Activated CD4-positive, alpha-beta T cell treated with anti-CD3 and anti-CD28 coated beads for 36 hours (primary cell): Measurements from ENCODE around the gene IFITM2. TPM values are rescaled to one million over a fixed set of nuclear protein-coding genes. Genes with fewer than 3 reads are reported as not detected.

Experiments
- ATAC-seq: fragments of 200-7000 bp; cut with Tn5 transposase; one replicate; pipeline ENCODE4 v1.10.0; 2021; ENCODE audit warnings: mild to moderate bottlenecking, moderate library complexity
- CTCF ChIA-PET: fragments of 350-600 bp; sonication (Branson Sonifier 250); formaldehyde crosslinking; loops from one replicate; lab custom pipeline; 2021; ENCODE audit warnings: antibody characterized with exemption; lab: Charles Lee
- POLR2A ChIA-PET: fragments of 350-600 bp; sonication (Branson Sonifier 250); formaldehyde crosslinking; loops from one replicate; lab custom pipeline; 2021; ENCODE audit warnings: antibody characterized with exemption, inconsistent platforms; lab: Charles Lee
- DNase-seq: peaks from one replicate; pipeline ENCODE4 v3.0.0-alpha.2; 2020
- H3K27ac Mint-ChIP-seq: one replicate; pipeline ENCODE4 v1.8.0; 2021; ENCODE audit warnings: mixed read lengths
- H3K27me3 Mint-ChIP-seq: one replicate; pipeline ENCODE4 v1.8.0; 2021; ENCODE audit warnings: mixed read lengths
- H3K36me3 Mint-ChIP-seq: one replicate; pipeline ENCODE4 v1.8.0; 2021; ENCODE audit warnings: low read depth, mixed read lengths
- H3K4me1 Mint-ChIP-seq: one replicate; pipeline ENCODE4 v1.8.0; 2021; ENCODE audit warnings: mixed read lengths
- H3K4me3 Mint-ChIP-seq: one replicate; pipeline ENCODE4 v1.8.0; 2021; ENCODE audit warnings: mild to moderate bottlenecking, moderate library complexity, mixed read lengths
- H3K9me3 Mint-ChIP-seq: one replicate; pipeline ENCODE4 v1.8.0; 2021; ENCODE audit warnings: low read depth, mixed read lengths
- intact Hi-C, 2 experiments: fragments of 100-400 bp; cut with DNase I in 1 of 2; cut with micrococcal nuclease in 1 of 2; formaldehyde crosslinking; loops; one replicate each; pipeline versions ENCODE4 v1.14.2 to v1.15.1; 2022 to 2024; cut with DNase I, micrococcal nuclease
- total RNA-seq, 2 experiments: library from RNA; stranded (reverse); gene quantifications; one replicate each; pipeline ENCODE4 v1.2.3, GENCODE V29; 2021

The IFITM2 gene
- total RNA-seq, 2 experiments from 2014 or later, result 451 to 474 TPM

GRCh38 chr11:272195-272930, 35.3 kb upstream of the IFITM2 start:
- H3K27me3 Mint-ChIP-seq, result no peaks in the 10 kb centered on the region
- peaks cover 9% of the 10 kb centered on the region for H3K9me3 Mint-ChIP-seq
- no peak overlapping the region for H3K4me3 Mint-ChIP-seq
- ChIA-PET CTCF (interaction anchor here (0.7 to 2.2 kb wide), 2 partner anchors 14 to 22 kb away, joined by 3 to 7 read pairs; no protein-coding TSS in a partner anchor), POLR2A (no interaction called here)
- ATAC-seq (no peak), DNase-seq (no peak)
- peaks cover 33% of the 10 kb centered on the region for H3K4me1 Mint-ChIP-seq
- intact Hi-C loops, result no loop called here
- H3K27ac Mint-ChIP-seq, result peak overlapping the region; percentile 42
- peaks cover 7% of the 10 kb centered on the region for H3K36me3 Mint-ChIP-seq

- Mint-ChIP-seq H3K4me1 (peaks cover 33% of the 10 kb centered on the region), H3K9me3 (peaks cover 10% of the 10 kb centered on the region), H3K4me3 (no peak overlapping the region), H3K27ac (no peak overlapping the region), H3K36me3 (peaks cover 7% of the 10 kb centered on the region), H3K27me3 (no peaks in the 10 kb centered on the region)
- intact Hi-C loops, result no loop called here
- no peak for ATAC-seq
- ChIA-PET CTCF (interaction anchor here (2.2 kb wide), 1 partner anchor 22 kb away, joined by 7 read pairs; no protein-coding TSS in a partner anchor), POLR2A (no interaction called here)
- no peak for DNase-seq
Observed at GRCh38 chr11:272931-273198, 34.8 kb upstream of the IFITM2 start.

- Mint-ChIP-seq H3K36me3 (peaks cover 7% of the 10 kb centered on the region), H3K27me3 (peaks cover 9% of the 10 kb centered on the region), H3K4me3 (no peak overlapping the region), H3K27ac (no peak overlapping the region), H3K9me3 (peaks cover 10% of the 10 kb centered on the region), H3K4me1 (peaks cover 21% of the 10 kb centered on the region)
- DNase-seq (no peak), ATAC-seq (no peak)
- intact Hi-C loops, result no loop called here
- ChIA-PET CTCF (interaction anchor here (1.0 kb wide), 2 partner anchors 9 to 23 kb away, joined by 3 to 4 read pairs; no protein-coding TSS in a partner anchor), POLR2A (interaction anchor here (0.6 kb wide), 1 partner anchor 293 kb away, joined by 5 read pairs; no protein-coding TSS in a partner anchor)
Observed at GRCh38 chr11:276219-276618, 31.4 kb upstream of the IFITM2 start.

GRCh38 chr11:278001-278951, 29.3 kb upstream of the IFITM2 start, which contains the start of gene NLRP6:
TSS of gene NLRP6 (plus strand) at chr11:278407. CDS start at chr11:278570, 163 bp downstream.
- ATAC-seq, result no peak
- DNase-seq, result no peak
- H3K9me3 Mint-ChIP-seq, result peaks cover 10% of the 10 kb centered on the region
- intact Hi-C loops, result no loop called here
- peaks cover 39% of the 10 kb centered on the region for H3K4me1 Mint-ChIP-seq
- peaks cover 21% of the 10 kb centered on the region for H3K27me3 Mint-ChIP-seq
- ChIA-PET CTCF (interaction anchor here (0.7 to 4.0 kb wide), 6 partner anchors 12 to 70 kb away, joined by 3 to 32 read pairs (median 4); no protein-coding TSS in a partner anchor), POLR2A (no interaction called here)
- H3K27ac Mint-ChIP-seq, result peak within 1 kb of the TSS; percentile 20
- peaks cover 7% of the 10 kb centered on the region for H3K36me3 Mint-ChIP-seq
- H3K4me3 Mint-ChIP-seq, result peak within 1 kb of the TSS; percentile 68

- Mint-ChIP-seq H3K27ac (no peak overlapping the region), H3K36me3 (peaks cover 7% of the 10 kb centered on the region), H3K27me3 (peaks cover 21% of the 10 kb centered on the region), H3K4me3 (peak overlapping the region; percentile 68), H3K9me3 (peaks cover 10% of the 10 kb centered on the region), H3K4me1 (peaks cover 44% of the 10 kb centered on the region)
- ATAC-seq (no peak), DNase-seq (no peak)
- ChIA-PET CTCF (interaction anchor here (0.7 to 4.0 kb wide), 6 partner anchors 16 to 80 kb away, joined by 3 to 32 read pairs (median 4); no protein-coding TSS in a partner anchor), POLR2A (interaction anchor here (1.6 kb wide), 1 partner anchor 72 kb away, joined by 4 read pairs; the partner anchor contains the start of genes BET1L and RIC8A)
- intact Hi-C loops, result no loop called here
Observed at GRCh38 chr11:279040-279965, 28.3 kb upstream of the IFITM2 start.

GRCh38 chr11:279966-280705, 27.5 kb upstream of the IFITM2 start:
- intact Hi-C loops, result loop anchor here in 1 of 2 experiments (1.0 kb wide), 1 partner anchor 11 kb away; no protein-coding TSS in a partner anchor
- Mint-ChIP-seq H3K4me1 (peaks cover 44% of the 10 kb centered on the region), H3K27ac (no peak overlapping the region), H3K9me3 (peaks cover 10% of the 10 kb centered on the region), H3K27me3 (peaks cover 21% of the 10 kb centered on the region), H3K36me3 (peaks cover 7% of the 10 kb centered on the region), H3K4me3 (peak overlapping the region; percentile 65)
- ChIA-PET POLR2A (interaction anchor here (1.1 to 1.6 kb wide), 2 partner anchors 9 to 73 kb away, joined by 3 to 4 read pairs; partner anchors contain the start of genes BET1L and RIC8A), CTCF (interaction anchor here (0.5 to 4.0 kb wide), 8 partner anchors 16 to 79 kb away, joined by 3 to 32 read pairs (median 4); no protein-coding TSS in a partner anchor)
- peak; percentile 72 for DNase-seq
- peak; percentile 69 for ATAC-seq

- intact Hi-C loops, result loop anchor here in 1 of 2 experiments (1.0 kb wide), 1 partner anchor 12 kb away; no protein-coding TSS in a partner anchor
- peak overlapping the region; percentile 58 for H3K27ac Mint-ChIP-seq
- H3K4me1 Mint-ChIP-seq, result peaks cover 44% of the 10 kb centered on the region
- peaks cover 9% of the 10 kb centered on the region for H3K9me3 Mint-ChIP-seq
- POLR2A ChIA-PET, result interaction anchor here (1.1 kb wide), 1 partner anchor 9 kb away, joined by 3 read pairs; no protein-coding TSS in a partner anchor
- H3K4me3 Mint-ChIP-seq, result peak overlapping the region; percentile 65
- H3K36me3 Mint-ChIP-seq, result peaks cover 7% of the 10 kb centered on the region
- DNase-seq, result peak; percentile 57
- ATAC-seq, result peak; percentile 38
- H3K27me3 Mint-ChIP-seq, result peaks cover 21% of the 10 kb centered on the region
- CTCF ChIA-PET, result interaction anchor here (0.6 to 4.0 kb wide), 9 partner anchors 15 to 82 kb away, joined by 3 to 32 read pairs (median 4); no protein-coding TSS in a partner anchor
Observed at GRCh38 chr11:280706-281485, 26.7 kb upstream of the IFITM2 start.

- Mint-ChIP-seq H3K4me3 (peak overlapping the region; percentile 65), H3K36me3 (peaks cover 3% of the 10 kb centered on the region), H3K27ac (no peak overlapping the region), H3K27me3 (peaks cover 21% of the 10 kb centered on the region), H3K4me1 (peaks cover 45% of the 10 kb centered on the region), H3K9me3 (peaks cover 5% of the 10 kb centered on the region)
- intact Hi-C loops, result no loop called here
- ATAC-seq (no peak), DNase-seq (peak; percentile 57)
- ChIA-PET CTCF (interaction anchor here (0.6 to 4.0 kb wide), 9 partner anchors 14 to 82 kb away, joined by 3 to 32 read pairs (median 4); no protein-coding TSS in a partner anchor), POLR2A (interaction anchor here (1.0 to 1.1 kb wide), 2 partner anchors 8 to 74 kb away, joined by 3 to 4 read pairs; partner anchors contain the start of genes BET1L and RIC8A)
Observed at GRCh38 chr11:281486-282161, 26.0 kb upstream of the IFITM2 start.
